MM.1S (cell line): ENCODE results near the gene AGPAT1.

ENCODE experiments used
- DNase-seq: peaks from one replicate; pipeline ENCODE4 v3.0.0-alpha.2; 2015
- H2AFZ ChIP-seq: fragments of 300-600 bp; sonication (generic); 2 replicates; pipeline ENCODE4 v1.6.0; 2016; ENCODE audit warnings: antibody characterized with exemption, low read length
- H3F3A ChIP-seq: fragments of 300-600 bp; sonication (generic); 2 replicates; pipeline ENCODE4 v1.6.1; 2016; ENCODE audit warnings: mild to moderate bottlenecking, antibody characterized with exemption, low read length, moderate library complexity, mixed read lengths; ENCODE audit not compliant: insufficient read depth
- H3K27ac ChIP-seq: fragments of 300-600 bp; sonication (generic); 2 replicates; pipeline ENCODE4 v1.5.1; 2016; ENCODE audit warnings: mild to moderate bottlenecking, low read length
- H3K27me3 ChIP-seq: fragments of 300-600 bp; sonication (generic); replicated peaks from 2 replicates; pipeline ENCODE4 v1.6.0; 2016; ENCODE audit warnings: low read length; ENCODE audit not compliant: insufficient read depth
- H3K36me3 ChIP-seq: fragments of 300-600 bp; sonication (generic); replicated peaks from 2 replicates; pipeline ENCODE4 v1.6.1; 2016; ENCODE audit warnings: mild to moderate bottlenecking, low read length, mixed read lengths; ENCODE audit not compliant: insufficient read depth
- H3K4me1 ChIP-seq: fragments of 300-600 bp; sonication (generic); 2 replicates; pipeline ENCODE4 v1.6.1; 2016; ENCODE audit warnings: low read length, mixed read lengths
- H3K4me2 ChIP-seq: fragments of 300-600 bp; sonication (generic); 2 replicates; pipeline ENCODE4 v1.6.0; 2016; ENCODE audit warnings: low read depth, low read length
- H3K4me3 ChIP-seq: fragments of 300-600 bp; sonication (generic); 2 replicates; pipeline ENCODE4 v1.5.1; 2016; ENCODE audit warnings: low read length, mixed read lengths
- H3K79me2 ChIP-seq: fragments of 300-600 bp; sonication (generic); 2 replicates; pipeline ENCODE4 v1.6.1; 2016; ENCODE audit warnings: mixed run types, low read length, mixed read lengths
- H3K9ac ChIP-seq: fragments of 300-600 bp; sonication (generic); 2 replicates; pipeline ENCODE4 v1.6.1; 2016; ENCODE audit warnings: low read length, mixed read lengths
- H3K9me2 ChIP-seq: fragments of 300-600 bp; sonication (generic); replicated peaks from 2 replicates; pipeline ENCODE4 v1.6.1; 2016; ENCODE audit warnings: mild to moderate bottlenecking, low read length, mixed read lengths; ENCODE audit not compliant: insufficient read depth
- H3K9me3 ChIP-seq: fragments of 300-600 bp; sonication (generic); replicated peaks from 2 replicates; pipeline ENCODE4 v1.6.1; 2016; ENCODE audit warnings: mild to moderate bottlenecking, low read length, mixed read lengths; ENCODE audit not compliant: insufficient read depth
- H4K20me1 ChIP-seq: fragments of 300-600 bp; sonication (generic); 2 replicates; pipeline ENCODE4 v1.6.1; 2016; ENCODE audit warnings: mild to moderate bottlenecking, low read length, moderate library complexity, mixed read lengths; ENCODE audit not compliant: insufficient read depth
- CTCF ChIP-seq: fragments of 300-600 bp; sonication (generic); IDR thresholded peaks from 2 replicates; pipeline ENCODE4 v1.5.1; 2016; ENCODE audit warnings: antibody characterized with exemption, low read length, mixed read lengths
- EZH2 ChIP-seq: fragments of 300-600 bp; sonication (generic); optimal IDR thresholded peaks from 2 replicates; pipeline ENCODE3; 2017; ENCODE audit warnings: low read depth, mild to moderate bottlenecking, antibody characterized with exemption, low read length, mixed read lengths
- EZH2phosphoT487 ChIP-seq: fragments of 300-600 bp; sonication (generic); IDR thresholded peaks from 2 replicates; pipeline ENCODE4 v1.6.1; 2018; ENCODE audit warnings: antibody characterized with exemption, low read length

Gene AGPAT1

GRCh38 chr6:32210191-32210601 is 34.3 kb upstream of the AGPAT1 start:
- Histone ChIP-seq H3K27me3 (peaks cover 11% of the 10 kb centered on the region; the same call in 1 of the 2 replicates), H3K79me2 (no peaks in the 10 kb centered on the region), H3F3A (no peaks in the 10 kb centered on the region), H3K4me2 (no peak overlapping the region), H4K20me1 (no peaks in the 10 kb centered on the region), H3K36me3 (no peaks in the 10 kb centered on the region), H3K4me3 (no peak overlapping the region), H3K9ac (no peak overlapping the region), H3K9me3 (no peaks in the 10 kb centered on the region), H3K27ac (no peak overlapping the region), H3K9me2 (no peaks in the 10 kb centered on the region), H2AFZ (no peak overlapping the region), H3K4me1 (no peaks in the 10 kb centered on the region)
- TF ChIP-seq EZH2: no peak
- no peak for TF ChIP-seq EZH2phosphoT487
- no peak for TF ChIP-seq CTCF
- no peak for DNase-seq

- Histone ChIP-seq H3K4me3 (no peak overlapping the region), H3K9ac (no peak overlapping the region), H4K20me1 (no peaks in the 10 kb centered on the region), H2AFZ (no peak overlapping the region), H3K27me3 (peaks cover 15% of the 10 kb centered on the region; the same call in 1 of the 2 replicates), H3K4me2 (no peak overlapping the region), H3K4me1 (no peaks in the 10 kb centered on the region), H3K79me2 (no peaks in the 10 kb centered on the region), H3F3A (no peaks in the 10 kb centered on the region), H3K36me3 (no peaks in the 10 kb centered on the region), H3K9me3 (no peaks in the 10 kb centered on the region), H3K9me2 (no peaks in the 10 kb centered on the region), H3K27ac (no peak overlapping the region)
- TF ChIP-seq EZH2 (no peak), EZH2phosphoT487 (no peak), CTCF (no peak)
- DNase-seq: no peak
These were observed 33.1 kb upstream of the AGPAT1 start for GRCh38 chr6:32208996-32209395.

GRCh38 chr6:32204268-32204715 is 28.4 kb upstream of the AGPAT1 start:
- Histone ChIP-seq H3K79me2 (no peaks in the 10 kb centered on the region), H3K9ac (no peak overlapping the region), H3K36me3 (no peaks in the 10 kb centered on the region), H2AFZ (no peak overlapping the region), H3K27me3 (peaks cover 31% of the 10 kb centered on the region), H3F3A (no peaks in the 10 kb centered on the region), H3K27ac (no peak overlapping the region), H3K4me1 (no peaks in the 10 kb centered on the region), H3K4me2 (no peak overlapping the region), H4K20me1 (no peaks in the 10 kb centered on the region), H3K9me3 (no peaks in the 10 kb centered on the region), H3K4me3 (no peak overlapping the region), H3K9me2 (no peaks in the 10 kb centered on the region)
- TF ChIP-seq EZH2phosphoT487: no peak
- TF ChIP-seq CTCF: no peak
- no peak for TF ChIP-seq EZH2
- no peak for DNase-seq
